NB4 (cell line): Measurements from ENCODE around the gene COL1A1.

Experiments
- MYC ChIP-seq: IDR thresholded peaks from 2 replicates; pipeline ENCODE4 v1.6.1; 2011; ENCODE audit warnings: low read depth, low read length
- POLR2A ChIP-seq: IDR thresholded peaks from 2 replicates; pipeline ENCODE4 v1.6.1; 2011; ENCODE audit warnings: mild to moderate bottlenecking; ENCODE audit not compliant: insufficient read length; ENCODE audit errors: extremely low read depth
- TF ChIP-seq, protein P1 (sequence below): IDR thresholded peaks from one replicate; pipeline ENCODE4 v1.5.1; 2012; ENCODE audit warnings: low read depth, low read length

DNA sequence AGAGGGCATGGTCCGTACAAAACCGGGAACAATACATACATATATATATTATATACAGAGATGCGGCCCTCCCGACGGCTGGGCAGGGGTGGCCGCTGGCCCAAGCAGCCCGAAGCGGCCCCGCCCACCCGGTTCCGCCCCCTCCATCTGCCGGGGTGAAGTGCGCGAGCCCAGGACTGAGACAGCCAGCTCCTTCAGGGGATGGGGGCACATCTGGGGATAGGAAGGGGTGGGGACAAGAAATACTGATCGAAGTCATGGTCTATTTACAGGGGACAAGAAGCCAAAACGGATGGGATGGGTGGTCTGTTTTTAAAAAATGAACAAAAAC is 67.7 kb downstream of the COL1A1 start:
- TF ChIP-seq, protein P1, sequence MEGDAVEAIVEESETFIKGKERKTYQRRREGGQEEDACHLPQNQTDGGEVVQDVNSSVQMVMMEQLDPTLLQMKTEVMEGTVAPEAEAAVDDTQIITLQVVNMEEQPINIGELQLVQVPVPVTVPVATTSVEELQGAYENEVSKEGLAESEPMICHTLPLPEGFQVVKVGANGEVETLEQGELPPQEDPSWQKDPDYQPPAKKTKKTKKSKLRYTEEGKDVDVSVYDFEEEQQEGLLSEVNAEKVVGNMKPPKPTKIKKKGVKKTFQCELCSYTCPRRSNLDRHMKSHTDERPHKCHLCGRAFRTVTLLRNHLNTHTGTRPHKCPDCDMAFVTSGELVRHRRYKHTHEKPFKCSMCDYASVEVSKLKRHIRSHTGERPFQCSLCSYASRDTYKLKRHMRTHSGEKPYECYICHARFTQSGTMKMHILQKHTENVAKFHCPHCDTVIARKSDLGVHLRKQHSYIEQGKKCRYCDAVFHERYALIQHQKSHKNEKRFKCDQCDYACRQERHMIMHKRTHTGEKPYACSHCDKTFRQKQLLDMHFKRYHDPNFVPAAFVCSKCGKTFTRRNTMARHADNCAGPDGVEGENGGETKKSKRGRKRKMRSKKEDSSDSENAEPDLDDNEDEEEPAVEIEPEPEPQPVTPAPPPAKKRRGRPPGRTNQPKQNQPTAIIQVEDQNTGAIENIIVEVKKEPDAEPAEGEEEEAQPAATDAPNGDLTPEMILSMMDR, result no peak
- no peak for TF ChIP-seq POLR2A
- TF ChIP-seq MYC, result no peak
